Nephron (organoid): Measurements from ENCODE around the gene PAX5.

Experiments used
- H3K27ac Mint-ChIP-seq, 3 experiments: 2 replicates each; pipeline ENCODE4 v1.8.0; 2020; ENCODE audit warnings: mixed read lengths in 3 of 3, mild to moderate bottlenecking in 2 of 3, moderate library complexity in 1 of 3
- H3K27me3 Mint-ChIP-seq: 2 replicates; pipeline ENCODE4 v1.8.0; 2021; ENCODE audit warnings: low read depth, mild to moderate bottlenecking, moderate library complexity, mixed read lengths
- H3K36me3 Mint-ChIP-seq: 2 replicates; pipeline ENCODE4 v1.8.0; 2020; ENCODE audit warnings: low read depth, mixed read lengths
- H3K4me1 Mint-ChIP-seq: 2 replicates; pipeline ENCODE4 v1.8.0; 2020; ENCODE audit warnings: mixed read lengths
- H3K4me3 Mint-ChIP-seq, 3 experiments: 2 replicates each; pipeline ENCODE4 v1.8.0; 2020; ENCODE audit warnings: mild to moderate bottlenecking in 3 of 3, mixed read lengths in 3 of 3, moderate library complexity in 2 of 3
- H3K9me3 Mint-ChIP-seq: 2 replicates; pipeline ENCODE4 v1.8.0; 2020; ENCODE audit warnings: mixed read lengths
- TF ChIP-seq, protein P1 (sequence below), 3 experiments: fragments of 200-600 bp; sonication (generic); IDR thresholded peaks; one replicate each; pipeline ENCODE4 v1.5.0; 2021; ENCODE audit warnings: antibody characterized with exemption in 3 of 3; ENCODE audit not compliant: unreplicated experiment in 3 of 3

The PAX5 gene

DNA sequence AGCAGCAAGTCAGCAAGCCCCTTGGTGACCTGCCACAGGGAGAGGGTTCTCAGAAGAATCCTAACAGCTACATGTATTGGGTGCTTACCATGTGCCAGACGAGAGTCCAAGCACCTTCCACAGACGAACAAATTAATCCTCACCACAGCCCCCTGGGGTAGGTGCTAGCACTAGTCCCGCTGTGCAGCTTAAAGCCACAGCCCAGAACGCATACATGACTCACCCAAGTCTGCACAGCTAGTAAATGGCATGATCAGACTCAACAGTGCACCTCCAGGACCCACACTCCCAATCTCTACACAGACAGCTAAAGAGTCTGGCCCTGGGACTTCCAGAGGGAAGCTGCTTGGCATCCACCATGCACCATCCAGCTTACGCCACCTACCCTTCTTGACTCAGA is 111.5 kb downstream of the PAX5 start:
- H3K4me3 Mint-ChIP-seq = no peak overlapping the region
- TF ChIP-seq, protein P1, sequence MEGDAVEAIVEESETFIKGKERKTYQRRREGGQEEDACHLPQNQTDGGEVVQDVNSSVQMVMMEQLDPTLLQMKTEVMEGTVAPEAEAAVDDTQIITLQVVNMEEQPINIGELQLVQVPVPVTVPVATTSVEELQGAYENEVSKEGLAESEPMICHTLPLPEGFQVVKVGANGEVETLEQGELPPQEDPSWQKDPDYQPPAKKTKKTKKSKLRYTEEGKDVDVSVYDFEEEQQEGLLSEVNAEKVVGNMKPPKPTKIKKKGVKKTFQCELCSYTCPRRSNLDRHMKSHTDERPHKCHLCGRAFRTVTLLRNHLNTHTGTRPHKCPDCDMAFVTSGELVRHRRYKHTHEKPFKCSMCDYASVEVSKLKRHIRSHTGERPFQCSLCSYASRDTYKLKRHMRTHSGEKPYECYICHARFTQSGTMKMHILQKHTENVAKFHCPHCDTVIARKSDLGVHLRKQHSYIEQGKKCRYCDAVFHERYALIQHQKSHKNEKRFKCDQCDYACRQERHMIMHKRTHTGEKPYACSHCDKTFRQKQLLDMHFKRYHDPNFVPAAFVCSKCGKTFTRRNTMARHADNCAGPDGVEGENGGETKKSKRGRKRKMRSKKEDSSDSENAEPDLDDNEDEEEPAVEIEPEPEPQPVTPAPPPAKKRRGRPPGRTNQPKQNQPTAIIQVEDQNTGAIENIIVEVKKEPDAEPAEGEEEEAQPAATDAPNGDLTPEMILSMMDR (IDR thresholded peaks at IDR 0.05; ENCODE audit: unreplicated experiment in 3 of 3) = no peak
- H3K27me3 Mint-ChIP-seq = peaks cover 36% of the 10 kb centered on the region
- H3K4me1 Mint-ChIP-seq = no peaks in the 10 kb centered on the region
- H3K36me3 Mint-ChIP-seq = no peaks in the 10 kb centered on the region
- no peak overlapping the region for H3K27ac Mint-ChIP-seq
- peaks cover 4% of the 10 kb centered on the region for H3K9me3 Mint-ChIP-seq

DNA sequence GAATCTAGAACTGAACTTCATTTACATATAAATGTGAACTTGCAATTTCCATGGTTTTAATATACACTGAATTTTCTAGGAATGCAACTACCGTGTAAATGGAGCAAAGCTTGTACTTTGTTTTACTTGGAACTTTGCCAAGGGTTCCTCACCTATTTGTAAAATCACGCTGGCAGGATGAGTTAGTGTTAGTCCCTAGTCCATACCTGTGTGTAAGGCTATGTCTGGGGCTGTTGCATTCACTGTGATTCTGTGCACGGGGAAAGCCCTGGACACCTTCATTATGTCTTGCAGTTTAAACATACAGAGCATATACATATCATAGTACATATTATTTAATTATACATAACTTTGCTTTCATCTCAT is 119.9 kb downstream of the PAX5 start:
- H3K27me3 Mint-ChIP-seq = peaks cover 18% of the 10 kb centered on the region
- TF ChIP-seq, protein P1 (IDR thresholded peaks at IDR 0.05; ENCODE audit: unreplicated experiment in 3 of 3) = no peak
- no peaks in the 10 kb centered on the region for H3K4me1 Mint-ChIP-seq
- peaks cover 4% of the 10 kb centered on the region for H3K9me3 Mint-ChIP-seq
- H3K27ac Mint-ChIP-seq = no peak overlapping the region
- H3K4me3 Mint-ChIP-seq = no peak overlapping the region
- no peaks in the 10 kb centered on the region for H3K36me3 Mint-ChIP-seq

DNA sequence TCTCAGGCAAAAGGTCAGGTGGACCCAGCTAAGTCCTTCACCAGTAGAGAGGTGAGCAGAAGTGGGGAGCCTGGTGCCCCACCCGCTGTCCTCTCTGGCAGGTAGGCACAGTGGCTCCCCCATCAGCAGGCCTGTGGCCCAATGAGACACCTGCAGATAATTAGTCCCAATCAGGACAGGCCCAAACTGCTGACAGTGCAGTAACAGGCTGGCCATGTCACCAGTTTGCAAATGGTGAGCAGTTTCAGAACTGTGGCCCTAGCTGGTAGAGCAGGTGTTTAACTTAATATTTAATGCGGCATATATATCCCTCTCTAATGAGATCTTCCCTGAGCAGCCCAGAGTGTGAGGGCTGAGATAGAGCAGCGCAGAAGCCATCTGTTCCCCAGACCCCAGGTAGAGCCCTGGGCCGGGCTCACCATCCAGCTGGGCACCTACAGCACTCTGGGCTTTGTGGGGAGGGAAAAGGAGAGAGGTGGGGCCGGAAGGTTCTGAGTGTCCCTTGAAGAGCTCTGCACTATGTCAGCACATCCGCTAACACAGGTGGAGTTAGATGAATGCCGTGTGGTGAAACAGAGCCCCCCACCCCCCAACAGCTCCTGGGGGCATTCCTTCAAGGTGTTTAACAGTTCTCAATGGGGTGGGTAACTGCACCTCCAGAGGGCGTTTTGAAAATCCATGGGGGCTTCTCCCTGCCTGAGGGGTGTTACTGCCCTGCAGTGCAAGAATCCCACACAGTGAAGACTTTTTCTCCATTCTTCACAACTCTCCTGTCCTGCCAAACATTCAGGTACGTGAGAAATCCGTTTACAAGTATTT is 120.5 kb downstream of the PAX5 start:
- Mint-ChIP-seq H3K9me3 (peaks cover 4% of the 10 kb centered on the region), H3K36me3 (no peaks in the 10 kb centered on the region), H3K4me1 (no peaks in the 10 kb centered on the region), H3K4me3 (no peak overlapping the region), H3K27me3 (peaks cover 20% of the 10 kb centered on the region), H3K27ac (no peak overlapping the region)
- TF ChIP-seq, protein P1 (IDR thresholded peaks at IDR 0.05; ENCODE audit: unreplicated experiment in 3 of 3) = peak in 1 of 3 experiments; percentile 13

DNA sequence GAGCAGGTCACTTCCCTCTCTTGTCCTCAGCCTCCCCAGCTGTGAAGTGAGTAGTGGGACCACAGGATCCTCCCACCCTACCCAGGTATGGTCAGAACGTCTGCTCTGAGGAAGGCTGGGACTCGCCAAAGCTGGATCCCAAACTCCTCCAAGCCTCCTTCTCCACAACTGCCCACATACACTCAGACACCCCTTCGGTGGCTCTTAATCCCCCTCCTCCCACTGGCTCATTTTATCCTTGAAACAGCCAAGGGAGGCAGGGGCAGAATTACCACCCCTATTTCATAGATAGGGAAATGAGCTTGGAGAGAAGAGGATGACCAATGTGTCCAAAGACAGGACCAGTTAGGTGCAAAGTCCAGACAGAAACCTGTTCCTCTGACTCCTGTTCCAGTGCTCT is 121.4 kb downstream of the PAX5 start:
- TF ChIP-seq, protein P1 (IDR thresholded peaks at IDR 0.05; ENCODE audit: unreplicated experiment in 3 of 3) = no peak
- Mint-ChIP-seq H3K4me1 (no peaks in the 10 kb centered on the region), H3K27me3 (peaks cover 28% of the 10 kb centered on the region)

DNA sequence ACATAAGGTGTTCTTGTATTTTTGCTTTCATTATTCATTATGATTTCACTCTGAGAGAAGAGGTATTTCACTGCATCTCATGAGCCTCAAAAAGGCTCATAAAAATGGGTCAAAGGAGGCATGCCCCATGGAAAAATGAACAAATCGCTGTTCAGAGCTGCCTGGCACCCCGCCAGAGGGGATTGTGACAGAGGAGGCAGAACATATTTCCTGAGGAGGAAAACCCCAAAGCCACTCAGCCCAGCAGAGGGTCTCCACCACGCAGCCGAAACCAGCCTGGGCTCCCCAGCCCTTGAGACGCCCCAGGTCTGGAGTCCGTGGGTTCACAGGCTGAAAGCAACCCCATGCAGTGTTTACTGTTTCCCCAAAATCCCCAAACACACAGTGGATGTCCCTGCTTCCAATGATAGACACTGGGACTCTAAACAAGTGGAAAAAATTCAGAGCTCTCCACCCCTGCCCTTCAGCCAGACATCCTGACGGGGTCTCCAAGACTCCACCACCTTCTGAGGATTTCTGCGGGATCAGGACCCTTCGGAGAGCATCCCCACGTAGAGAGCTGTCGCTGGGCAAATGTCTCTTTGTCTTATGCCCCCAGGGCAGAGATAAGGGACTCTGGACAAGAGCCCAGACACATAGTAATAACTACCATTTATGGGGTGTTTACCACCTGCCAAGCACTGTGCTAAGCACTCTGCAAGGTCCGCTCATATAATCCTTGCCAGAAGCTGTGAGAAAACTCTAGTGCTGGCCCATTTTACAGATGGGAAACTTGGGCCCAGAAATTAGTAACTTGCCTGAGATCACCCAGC is 122.3 kb downstream of the PAX5 start:
- H3K27ac Mint-ChIP-seq = no peak overlapping the region
- TF ChIP-seq, protein P1 (IDR thresholded peaks at IDR 0.05; ENCODE audit: unreplicated experiment in 3 of 3) = no peak
- H3K36me3 Mint-ChIP-seq = no peaks in the 10 kb centered on the region
- no peaks in the 10 kb centered on the region for H3K9me3 Mint-ChIP-seq
- peaks cover 35% of the 10 kb centered on the region for H3K27me3 Mint-ChIP-seq
- H3K4me1 Mint-ChIP-seq = no peaks in the 10 kb centered on the region
- H3K4me3 Mint-ChIP-seq = no peak overlapping the region

More for the DNA sequence above, 121.4 kb downstream of the PAX5 start:
- no peak overlapping the region for H3K27ac Mint-ChIP-seq
- no peak overlapping the region for H3K4me3 Mint-ChIP-seq
- H3K9me3 Mint-ChIP-seq = no peaks in the 10 kb centered on the region
- no peaks in the 10 kb centered on the region for H3K36me3 Mint-ChIP-seq
